Inflammatory macrophage treated with lipopolysaccharide for 1 hour (primary cell): ENCODE data around the gene SOD2.
"Not testable (repeated sequence)": the region's sequence is repeated elsewhere in the genome, so short reads cannot be mapped to it uniquely, and the experiment has no call there.

ENCODE experiments used
- DNase-seq, 2 donors: peaks; one replicate each; pipeline ENCODE4 v3.0.0-alpha.2; 2020 to 2022

Gene SOD2

DNA sequence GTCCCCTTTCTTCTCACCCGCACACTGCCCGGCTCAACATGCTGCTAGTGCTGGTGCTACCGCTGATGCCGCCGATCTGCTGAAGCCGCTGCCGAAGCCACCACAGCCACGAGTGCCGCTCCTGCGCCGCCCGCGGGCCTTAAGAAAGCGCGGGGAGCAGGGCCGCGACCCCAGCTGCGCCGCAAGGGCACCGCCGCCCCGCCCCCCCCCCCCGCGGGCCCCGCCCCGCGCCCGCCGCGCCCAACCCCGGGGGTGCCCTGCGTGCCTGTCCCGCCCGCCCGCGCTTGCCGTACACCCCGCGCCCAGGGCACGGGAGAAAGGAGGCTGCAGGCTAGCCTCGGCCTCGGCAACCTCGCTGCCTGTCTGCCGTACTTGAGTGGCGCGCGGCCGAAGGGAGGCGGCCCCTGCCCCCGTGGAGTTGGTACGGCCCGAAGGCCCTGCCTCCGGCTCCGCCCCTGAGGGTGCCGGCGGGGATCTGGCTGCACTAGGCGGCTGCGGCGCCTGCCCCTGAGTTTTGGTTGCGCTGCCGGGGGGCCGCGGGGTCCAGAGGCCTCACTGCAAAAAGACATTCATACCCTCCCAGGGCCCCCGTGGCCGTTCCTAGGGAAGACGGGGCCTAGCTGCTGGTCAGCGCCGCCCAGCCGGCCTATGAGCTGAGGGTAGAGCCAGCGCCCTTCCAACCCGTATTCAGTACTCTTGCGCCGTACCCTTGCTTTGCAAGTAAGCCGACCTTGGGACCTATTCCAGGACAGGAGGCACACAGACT, at the start of gene SOD2:
TSS of gene SOD2 (minus strand) at position 114 of the 766 bp plus-strand sequence. CDS start at position 40, 74 bp downstream.
- DNase-seq: peak; percentile 94 to 97

GRCh38 chr6:159742165-159742564, 49.1 kb upstream of the SOD2 start:
- DNase-seq: no peak

DNA sequence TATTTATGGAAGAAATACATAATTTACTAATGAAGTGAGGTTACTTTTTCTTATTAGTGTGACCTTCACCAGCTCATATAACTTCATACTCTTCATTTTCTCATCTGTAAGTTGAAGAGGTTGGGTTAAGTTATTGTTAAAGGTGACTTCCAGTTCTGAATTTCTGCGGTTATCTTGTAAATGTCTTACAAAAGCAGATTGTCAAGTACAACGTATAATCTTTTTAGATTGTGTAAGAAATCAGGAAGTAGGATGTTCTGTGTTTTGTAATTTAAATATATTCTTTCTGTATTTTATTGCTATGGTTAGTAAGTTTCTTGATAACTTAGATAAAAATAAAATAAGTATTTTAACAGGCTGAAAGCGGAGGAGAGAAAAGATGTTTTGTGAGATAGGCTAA, 46.3 kb upstream of the SOD2 start:
- peak in 1 of 2 donors; percentile 46 for DNase-seq

GRCh38 chr6:159736908-159737307, 43.9 kb upstream of the SOD2 start:
- DNase-seq: no peak

DNA sequence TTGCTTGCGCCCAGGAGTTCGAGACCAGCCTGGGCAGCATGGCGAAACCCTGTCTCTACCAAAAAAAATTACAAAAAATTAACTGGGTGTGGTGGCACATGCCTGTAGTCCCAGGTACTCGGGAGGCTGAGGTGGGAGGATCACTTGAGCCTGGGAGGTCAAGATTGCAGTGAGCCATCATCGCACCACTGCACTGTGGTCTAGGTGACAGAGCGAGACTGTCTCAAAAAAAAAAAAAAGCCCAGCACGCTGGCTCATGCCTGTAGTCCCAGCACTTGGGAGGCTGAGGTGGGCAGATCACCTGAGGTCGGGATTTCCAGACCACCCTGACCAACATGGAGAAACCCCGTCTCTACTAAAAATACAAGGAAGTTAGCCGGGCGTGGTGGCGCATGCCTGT, 40.4 kb upstream of the SOD2 start:
- not testable (repeated sequence) for DNase-seq

GRCh38 chr6:159732550-159732949, 39.5 kb upstream of the SOD2 start:
- DNase-seq: not testable (repeated sequence)

DNA sequence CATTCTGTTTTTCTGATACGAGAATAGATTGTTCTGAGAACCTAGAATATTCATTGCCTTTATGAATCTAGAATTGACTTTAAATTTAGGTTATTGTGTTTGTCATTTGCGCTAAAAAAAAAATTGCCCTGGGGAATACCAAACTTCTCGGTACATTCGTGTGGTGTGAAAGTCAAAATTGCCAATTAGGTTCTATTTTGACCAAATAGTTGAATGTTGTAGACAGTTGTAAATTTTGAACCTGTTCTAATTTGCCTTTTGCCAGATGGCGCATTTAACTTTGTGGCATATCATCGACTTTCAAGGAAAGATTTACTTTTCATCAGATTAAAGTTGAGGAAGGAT, 37.3 kb upstream of the SOD2 start:
- no peak for DNase-seq

GRCh38 chr6:159729598-159730331, 36.7 kb upstream of the SOD2 start:
- DNase-seq: peak in 1 of 2 donors; percentile 35

GRCh38 chr6:159728531-159728964, 35.5 kb upstream of the SOD2 start:
- no peak for DNase-seq

DNA sequence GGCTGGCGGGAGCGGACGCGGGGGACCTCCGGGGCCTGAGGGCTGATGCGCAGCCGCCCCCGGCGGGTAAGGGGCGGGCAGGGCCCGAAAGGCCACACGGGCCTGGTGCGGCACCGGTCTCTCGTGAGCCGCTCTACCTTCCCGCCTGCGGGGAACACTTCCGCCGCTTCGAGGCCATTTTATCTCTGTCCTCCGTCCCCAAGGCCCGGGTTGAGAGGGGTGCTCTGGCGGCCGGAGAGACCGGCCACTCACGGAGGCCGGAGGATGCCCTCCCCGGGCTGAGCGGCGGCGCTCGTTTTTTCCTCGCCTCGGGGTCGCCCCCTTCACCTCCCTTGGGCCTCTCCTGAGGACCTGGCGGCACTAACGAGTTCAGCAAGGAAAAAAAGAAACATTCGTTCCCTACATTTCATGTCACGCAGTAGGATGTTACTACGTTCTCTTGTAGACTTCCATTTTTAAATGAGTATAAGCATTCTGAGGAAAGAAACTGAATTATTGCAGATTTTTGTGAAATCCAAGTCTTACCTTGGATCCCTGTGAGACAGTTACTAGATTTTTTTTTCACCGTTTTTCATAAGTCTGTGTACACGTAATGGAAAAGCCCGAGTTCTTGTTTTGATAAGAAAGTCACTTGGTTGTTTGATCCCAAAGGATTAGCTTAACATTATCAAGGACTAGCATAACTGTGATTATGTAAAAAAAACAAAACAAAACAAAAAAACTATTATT, 34.8 kb upstream of the SOD2 start:
- DNase-seq: peak in 1 of 2 donors; percentile 54

DNA sequence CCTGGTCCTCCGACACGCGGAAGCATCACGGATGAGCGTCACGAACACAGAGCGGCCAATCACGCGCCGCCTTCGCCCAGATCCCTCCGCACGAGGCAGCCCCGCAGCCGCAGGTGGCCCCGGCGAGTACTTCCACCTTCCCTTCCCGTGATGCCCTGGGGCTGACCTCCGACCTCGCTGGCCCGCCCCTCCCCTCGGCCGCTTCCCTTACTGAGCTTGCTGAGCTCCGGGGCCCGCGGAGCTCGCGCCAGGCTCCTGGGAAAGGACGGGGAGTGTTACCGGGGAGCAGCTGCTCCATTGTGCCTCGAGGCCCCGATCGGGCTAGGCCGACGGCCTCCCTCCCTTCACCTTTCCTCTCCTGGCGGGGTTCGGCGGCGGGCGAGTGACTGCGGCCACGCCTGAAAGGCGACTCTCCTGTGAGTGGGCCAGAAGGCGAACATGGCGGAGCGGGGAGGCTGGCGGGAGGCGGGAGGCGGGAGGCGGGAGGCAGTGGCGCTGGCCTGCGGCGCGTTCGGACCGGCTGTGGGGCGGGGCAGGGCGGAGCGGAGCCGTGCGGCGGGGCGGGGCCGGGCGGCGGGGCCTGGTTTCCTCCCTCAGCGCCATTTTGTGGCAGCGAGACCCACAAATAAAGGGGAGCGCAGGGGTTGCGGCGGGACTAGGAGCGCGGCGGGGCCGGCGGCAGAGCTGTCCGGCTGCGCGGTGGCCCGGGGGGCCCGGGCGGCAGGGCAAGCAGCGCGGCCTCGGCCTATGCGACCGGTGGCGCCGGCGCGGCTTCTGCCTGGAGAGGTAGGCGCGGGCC, 34.1 kb upstream of the SOD2 start, which contains the start of gene WTAP:
TSS of gene WTAP (plus strand) at position 589 of the 799 bp plus-strand sequence. CDS start 8,760 bp downstream, outside the sequence.
- peak; percentile 85 to 90 for DNase-seq

DNA sequence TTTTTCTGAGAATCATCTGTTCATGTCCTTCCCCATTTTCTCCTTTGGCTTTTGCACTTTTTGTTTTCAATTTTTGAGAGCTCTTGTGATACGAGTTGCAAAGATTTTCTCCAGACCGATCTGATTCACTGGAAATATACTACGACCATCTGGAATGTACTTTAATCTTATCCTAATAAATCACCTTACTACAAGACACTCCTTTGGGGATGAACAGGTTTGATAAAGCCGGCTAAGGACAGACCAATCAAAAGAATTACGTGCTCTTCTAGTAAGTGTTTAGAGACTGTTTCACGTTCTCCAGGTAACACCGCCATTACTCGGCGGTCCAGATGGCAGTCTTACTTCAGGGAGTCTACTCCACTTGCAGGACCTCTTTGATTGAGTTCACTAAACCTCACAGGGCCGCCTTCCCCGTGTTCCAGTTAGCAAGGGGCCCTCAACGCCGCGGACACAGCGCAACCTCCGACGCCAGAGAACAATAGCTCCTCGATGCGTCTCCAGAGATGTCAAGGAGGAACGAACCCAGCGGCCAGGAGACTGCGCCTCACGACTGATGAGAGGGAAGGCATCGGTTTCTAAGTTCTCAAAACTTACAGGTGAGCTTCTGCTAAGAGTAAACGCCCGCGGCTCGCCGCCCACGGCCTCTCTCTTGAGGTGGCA, 33.3 kb upstream of the SOD2 start:
- DNase-seq: peak in 1 of 2 donors; percentile 26

DNA sequence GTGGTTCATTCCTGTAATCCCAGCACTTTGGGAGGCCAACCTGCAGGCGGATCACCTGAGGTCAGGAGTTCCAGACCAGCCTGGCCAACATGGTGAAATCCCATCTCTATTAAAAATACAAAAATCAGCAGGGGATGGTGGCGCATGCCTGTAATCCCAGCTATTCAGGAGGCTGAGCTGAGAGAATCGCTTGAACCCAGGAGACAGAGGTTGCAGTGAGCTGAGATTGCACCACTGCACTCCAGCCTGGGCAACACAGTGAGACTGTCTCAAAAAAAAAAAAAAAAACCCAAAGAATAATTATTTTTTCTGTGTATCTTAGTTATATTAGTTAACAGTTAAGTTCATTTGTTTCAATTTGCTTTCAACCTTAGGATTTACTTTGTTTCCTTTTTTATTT, 32.2 kb upstream of the SOD2 start:
- DNase-seq: not testable (repeated sequence)

DNA sequence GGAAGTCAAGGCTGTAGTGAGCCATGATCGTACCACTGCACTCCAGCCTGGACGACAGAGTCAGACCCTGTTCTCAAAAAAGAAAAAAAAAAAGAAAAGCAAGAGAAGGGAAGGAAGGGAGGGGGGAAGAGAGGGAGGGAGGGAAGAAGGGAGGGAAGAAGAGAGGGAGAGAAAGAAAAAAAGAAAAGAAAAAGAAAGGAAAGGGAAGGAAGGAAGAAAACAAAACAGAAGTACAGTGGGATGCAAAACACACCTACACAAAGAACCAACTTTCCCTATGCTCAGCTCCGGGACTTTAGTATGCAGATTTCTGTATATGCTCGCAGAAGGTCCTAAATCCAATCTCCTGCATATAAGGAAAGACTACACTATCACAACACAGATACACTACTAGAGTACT, 31.7 kb upstream of the SOD2 start:
- DNase-seq: no peak

DNA sequence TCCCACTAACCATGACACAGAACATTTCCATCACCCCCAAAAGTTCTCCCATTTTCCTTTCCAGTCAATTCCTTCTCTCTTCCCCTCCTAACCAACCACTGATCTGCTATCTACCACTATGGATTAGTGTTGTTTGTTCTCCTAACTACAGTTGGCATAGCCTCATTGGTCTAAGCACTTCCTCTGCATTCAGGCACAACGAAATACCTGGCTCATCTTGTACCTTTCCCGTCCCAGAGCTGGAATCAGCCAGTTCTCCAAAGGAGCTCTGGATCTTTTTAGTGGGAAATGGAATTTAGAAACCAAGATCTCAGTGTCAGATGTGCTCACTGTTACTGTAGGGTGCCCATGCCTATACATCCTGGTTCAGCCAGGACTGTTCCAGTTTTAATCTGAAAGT, 30.2 kb upstream of the SOD2 start:
- no peak for DNase-seq

DNA sequence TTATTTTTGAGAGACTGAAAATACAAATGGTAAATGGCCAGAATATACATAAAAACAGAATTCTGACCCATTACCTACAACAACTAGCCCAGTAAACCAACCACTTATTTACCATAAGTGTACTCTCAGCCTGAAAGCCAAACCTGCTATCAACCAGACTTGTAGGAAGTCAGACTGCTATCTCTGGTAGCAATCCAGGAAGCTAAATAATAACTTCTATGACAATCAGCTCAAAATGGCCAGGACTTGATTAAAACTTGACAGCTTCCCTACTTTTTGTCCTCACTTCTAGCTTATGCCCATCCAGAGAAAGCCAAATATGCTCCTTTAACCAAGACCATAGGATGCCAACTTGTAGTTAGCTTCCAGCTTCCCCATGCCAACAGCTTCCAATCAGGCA, 29.6 kb upstream of the SOD2 start:
- DNase-seq: no peak

DNA sequence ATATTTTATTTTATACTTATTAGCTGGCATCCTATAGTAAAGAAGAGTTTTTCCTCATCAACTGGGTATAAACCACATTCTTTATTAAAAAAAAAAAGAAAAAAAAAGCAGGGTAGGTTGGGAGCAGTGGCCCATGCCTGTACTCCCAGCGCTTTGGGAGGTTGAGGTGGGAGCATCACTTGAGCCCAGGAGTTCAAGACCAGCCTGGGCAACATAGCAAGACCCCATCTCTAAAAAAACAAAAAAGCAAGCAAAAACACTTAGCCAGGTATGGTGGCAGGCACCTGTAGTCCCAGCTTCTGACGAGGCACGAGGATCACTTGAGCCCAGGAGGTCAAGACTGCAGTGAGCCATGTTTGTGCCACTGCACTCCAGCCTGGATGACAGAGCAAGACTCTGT, 28.9 kb upstream of the SOD2 start:
- DNase-seq: not testable (repeated sequence)

DNA sequence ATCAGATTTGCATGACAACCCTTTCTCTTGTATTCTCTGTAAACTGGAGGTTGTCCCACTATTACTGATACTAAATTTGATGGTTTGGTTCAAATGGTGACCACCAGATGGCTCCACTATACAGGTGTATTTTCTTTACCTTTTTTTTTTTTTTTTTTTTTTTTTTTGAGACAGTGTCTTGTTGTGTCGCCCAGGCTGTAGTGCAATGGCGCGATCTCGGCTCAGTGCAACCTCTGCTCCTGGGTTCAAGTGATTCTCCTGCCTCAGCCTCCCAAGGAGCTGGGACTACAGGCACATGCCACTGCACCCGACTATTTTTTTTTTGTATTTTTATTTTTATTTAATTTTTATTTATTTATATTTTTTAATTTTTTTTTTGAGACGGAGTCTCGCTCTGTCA, 27.7 kb upstream of the SOD2 start:
- no peak for DNase-seq

DNA sequence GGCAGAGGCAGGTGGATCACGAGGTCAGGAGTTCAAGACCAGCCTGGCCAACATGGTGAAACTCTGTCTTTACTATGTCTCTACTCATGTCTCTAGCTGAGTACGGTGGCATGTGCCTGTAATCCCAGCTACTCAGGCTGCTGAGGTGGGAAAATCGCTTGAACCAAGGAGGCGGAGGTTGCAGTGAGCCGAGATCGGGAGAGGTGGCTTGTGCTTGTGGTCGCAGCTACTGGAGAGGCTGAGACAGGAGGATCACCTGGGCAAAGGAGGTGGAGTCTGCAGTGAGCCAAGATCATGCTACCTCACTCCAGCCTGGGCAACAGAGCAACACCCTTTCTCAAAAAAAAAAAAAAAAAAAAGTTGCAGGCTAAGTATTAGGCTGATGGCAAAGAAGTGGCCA, 26.2 kb upstream of the SOD2 start:
- DNase-seq: no peak

DNA sequence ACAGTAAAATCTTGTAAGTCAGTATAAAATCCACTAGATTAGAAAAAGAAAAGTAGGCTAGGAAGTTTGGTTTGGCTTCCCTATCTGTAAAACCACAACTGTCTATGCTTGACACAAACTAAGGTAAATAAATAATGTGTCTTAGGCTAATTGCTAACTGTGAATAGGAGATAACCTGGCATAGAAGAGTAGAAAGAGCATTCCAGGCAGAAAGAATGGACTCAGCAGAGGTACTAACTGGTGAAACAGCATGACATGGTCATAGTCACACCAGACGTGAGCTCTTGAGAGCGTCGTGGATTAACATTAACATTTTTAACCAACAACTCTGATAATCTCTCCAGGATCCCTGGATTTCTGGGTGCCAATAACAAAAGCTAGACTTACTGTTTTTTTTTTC, 25.6 kb upstream of the SOD2 start:
- no peak for DNase-seq

DNA sequence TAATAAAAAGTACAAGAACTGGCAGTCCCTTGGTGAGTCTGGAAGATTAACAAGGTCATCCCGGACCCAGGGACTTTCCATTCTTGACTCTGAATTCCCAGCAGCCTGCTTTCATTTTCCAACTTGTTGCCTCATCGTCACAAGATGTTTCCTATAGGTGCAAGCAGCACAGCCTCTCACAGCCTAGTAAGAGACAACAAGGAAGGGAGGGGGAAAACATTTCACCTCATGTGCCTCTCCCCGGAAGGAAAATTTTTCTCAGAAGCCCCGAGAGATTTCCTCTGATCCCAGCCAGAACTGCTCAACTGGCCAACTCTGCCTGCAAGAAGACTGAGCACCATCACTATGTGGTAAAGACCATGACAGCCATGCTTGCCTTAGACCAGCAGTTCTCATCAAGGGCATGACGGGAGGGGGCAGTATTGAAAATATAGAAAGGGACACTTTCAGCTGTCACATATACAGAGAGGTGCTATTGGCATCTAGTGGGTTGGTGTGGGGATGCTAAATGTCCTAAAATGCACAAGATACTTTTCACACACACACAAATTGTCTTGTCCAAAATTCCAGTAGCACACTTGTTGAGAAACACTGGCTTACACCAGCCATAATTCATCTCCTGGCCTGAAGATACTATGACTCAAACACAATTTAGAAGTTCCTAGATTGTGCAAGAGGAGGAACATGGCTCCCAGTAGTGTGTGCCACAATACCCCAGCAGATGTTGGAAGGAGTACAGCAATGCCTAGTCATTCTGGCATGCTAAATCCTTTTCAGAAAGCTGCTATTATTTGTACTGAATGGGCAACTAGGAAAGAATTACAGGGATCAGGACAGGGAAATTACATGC, 23.4 kb upstream of the SOD2 start:
- DNase-seq: peak; percentile 96 to 99
